GM12878 (cell line): ENCODE measurements around the gene RABL2A.
"Not testable (repeated sequence)": the region's sequence is repeated elsewhere in the genome, so short reads cannot be mapped to it uniquely, and the experiment has no call there.

Experiments used
- BHLHE40 ChIP-seq, 2 experiments: fragments of 450-650 bp in 1 of 2; IDR thresholded peaks; 2 replicates each; pipeline ENCODE4 v1.6.1; 2011 to 2017; ENCODE audit warnings: low read depth in 2 of 2, borderline replicate concordance in 1 of 2, improper control_type of control experiment in 1 of 2, low read length in 1 of 2, mild to moderate bottlenecking in 1 of 2
- CHD2 ChIP-seq: IDR thresholded peaks from 2 replicates; pipeline ENCODE4 v1.6.1; 2011; ENCODE audit warnings: low read depth, low read length, improper control_type of control experiment, borderline replicate concordance
- CREM ChIP-seq: IDR thresholded peaks from 2 replicates; pipeline ENCODE4 v1.6.1; 2014; ENCODE audit warnings: antibody characterized with exemption, low read depth
- CTCF ChIP-seq, 3 experiments: IDR thresholded peaks in 2 of 3; conservative IDR thresholded peaks in 1 of 3; 2 replicates each; pipeline ENCODE4 v1.5.1; 2011; ENCODE audit warnings: low read depth in 3 of 3, low read length in 3 of 3, mild to moderate bottlenecking in 3 of 3, control low read depth in 2 of 3, moderate library complexity in 2 of 3, inconsistent platforms in 1 of 3, mixed read lengths in 1 of 3; ENCODE audit not compliant: control insufficient read depth in 2 of 3, insufficient read depth in 1 of 3; ENCODE audit errors: extremely low read depth in 1 of 3
- EZH2 ChIP-seq: IDR thresholded peaks from 2 replicates; pipeline ENCODE4 v1.6.1; 2012; ENCODE audit warnings: low read depth, mild to moderate bottlenecking, control low read depth, inconsistent platforms, low read length, borderline replicate concordance; ENCODE audit not compliant: control insufficient read depth
- POLR2A ChIP-seq: IDR thresholded peaks from 2 replicates; pipeline ENCODE4 v1.6.1; 2011; ENCODE audit warnings: low read depth, mild to moderate bottlenecking, low read length
- RAD21 ChIP-seq: IDR thresholded peaks from 2 replicates; pipeline ENCODE4 v1.6.1; 2011; ENCODE audit warnings: mild to moderate bottlenecking, low read depth, low read length, moderate library complexity; ENCODE audit not compliant: insufficient read depth
- SIN3A ChIP-seq: IDR thresholded peaks from 2 replicates; pipeline ENCODE4 v1.6.1; 2012; ENCODE audit warnings: low read depth, low read length, improper control_type of control experiment
- SPI1 ChIP-seq: IDR thresholded peaks from 2 replicates; pipeline ENCODE4 v1.6.1; 2011; ENCODE audit warnings: low read depth, mild to moderate bottlenecking, low read length, moderate library complexity, borderline replicate concordance; ENCODE audit not compliant: insufficient read depth
- ZZZ3 ChIP-seq: IDR thresholded peaks from 2 replicates; pipeline ENCODE4 v1.6.1; 2011; ENCODE audit warnings: low read depth; ENCODE audit not compliant: control insufficient read depth, insufficient read length
- TF ChIP-seq, protein P1 (sequence below): fragments of 450-650 bp; IDR thresholded peaks from 2 replicates; pipeline ENCODE4 v1.6.1; 2017; ENCODE audit warnings: mild to moderate bottlenecking

DNA sequence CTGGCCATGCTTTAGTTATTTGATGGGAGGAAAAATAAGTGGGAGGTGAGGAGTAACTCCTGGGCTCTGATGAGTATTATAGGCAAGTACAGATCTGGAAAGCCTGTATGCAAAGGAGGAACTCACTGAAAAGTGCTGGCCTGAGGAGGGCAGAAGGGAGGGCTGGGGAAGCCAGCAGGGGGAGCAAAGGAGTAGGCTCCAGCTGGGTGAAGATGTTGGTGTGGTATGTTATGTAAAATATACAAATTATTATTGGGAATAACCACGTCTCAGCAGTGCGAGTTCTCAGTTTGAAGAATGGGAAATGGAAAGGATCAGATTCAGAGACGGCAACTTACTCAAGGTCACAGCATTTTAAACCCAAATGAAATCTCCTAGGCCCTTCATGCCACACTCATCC is 39.9 kb upstream of the RABL2A start:
- not testable (repeated sequence) for TF ChIP-seq CHD2; POLR2A; CREM; BHLHE40 (IDR thresholded peaks at IDR 0.05; ENCODE audit: borderline replicate concordance in 1 of 2, low read depth in 2 of 2, low read length in 1 of 2); ZZZ3; RAD21; SIN3A; EZH2; SPI1
- TF ChIP-seq, protein P1, sequence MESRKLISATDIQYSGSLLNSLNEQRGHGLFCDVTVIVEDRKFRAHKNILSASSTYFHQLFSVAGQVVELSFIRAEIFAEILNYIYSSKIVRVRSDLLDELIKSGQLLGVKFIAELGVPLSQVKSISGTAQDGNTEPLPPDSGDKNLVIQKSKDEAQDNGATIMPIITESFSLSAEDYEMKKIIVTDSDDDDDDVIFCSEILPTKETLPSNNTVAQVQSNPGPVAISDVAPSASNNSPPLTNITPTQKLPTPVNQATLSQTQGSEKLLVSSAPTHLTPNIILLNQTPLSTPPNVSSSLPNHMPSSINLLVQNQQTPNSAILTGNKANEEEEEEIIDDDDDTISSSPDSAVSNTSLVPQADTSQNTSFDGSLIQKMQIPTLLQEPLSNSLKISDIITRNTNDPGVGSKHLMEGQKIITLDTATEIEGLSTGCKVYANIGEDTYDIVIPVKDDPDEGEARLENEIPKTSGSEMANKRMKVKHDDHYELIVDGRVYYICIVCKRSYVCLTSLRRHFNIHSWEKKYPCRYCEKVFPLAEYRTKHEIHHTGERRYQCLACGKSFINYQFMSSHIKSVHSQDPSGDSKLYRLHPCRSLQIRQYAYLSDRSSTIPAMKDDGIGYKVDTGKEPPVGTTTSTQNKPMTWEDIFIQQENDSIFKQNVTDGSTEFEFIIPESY, result not testable (repeated sequence)
- TF ChIP-seq CTCF (IDR thresholded peaks at IDR 0.05 in 2 of 3, conservative IDR thresholded peaks at IDR 0.05 in 1 of 3; ENCODE audit: control insufficient read depth in 2 of 3, extremely low read depth in 1 of 3, insufficient read depth in 1 of 3, low read depth in 3 of 3, low read length in 3 of 3), result peak; percentile 39 to 60 (median 44); a peak in 5 of 6 replicates
